IMR-90 (cell line): ENCODE measurements around the gene ST14.

Experiments
- CTCF ChIP-seq: conservative IDR thresholded peaks from 2 replicates; pipeline ENCODE4 v1.5.1; 2012; ENCODE audit warnings: mild to moderate bottlenecking, low read depth, low read length, improper control_type of control experiment
- MAFK ChIP-seq: IDR thresholded peaks from 2 replicates; pipeline ENCODE4 v1.6.1; 2012; ENCODE audit warnings: low read depth, low read length, improper control_type of control experiment

DNA sequence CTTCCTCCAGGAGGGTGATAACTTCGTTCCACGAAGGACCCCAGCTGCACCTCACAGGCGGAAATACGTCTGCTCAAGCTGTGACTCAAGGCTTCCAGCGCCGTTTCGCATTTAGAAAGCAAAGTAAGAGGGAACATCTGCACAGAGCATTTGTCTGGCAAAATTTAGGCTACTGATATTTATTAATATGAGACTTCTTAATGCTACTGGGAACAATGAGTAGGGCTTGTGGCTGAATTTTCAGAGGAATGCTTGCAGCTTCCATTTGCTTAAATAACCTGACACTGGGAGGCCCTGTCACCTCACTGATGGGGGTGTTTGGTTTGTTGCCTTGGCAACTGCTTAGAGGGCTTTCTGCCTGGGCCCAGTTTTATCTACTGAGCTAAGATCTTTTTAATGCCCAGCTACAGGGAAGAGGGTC is 14.7 kb upstream of the ST14 start:
- TF ChIP-seq CTCF (no peak), MAFK (no peak)
